Endothelial cell of umbilical vein (primary cell): ENCODE data around the gene HOXB5. TPM values are rescaled to one million over a fixed set of nuclear protein-coding genes. Genes with fewer than 3 reads are reported as not detected.

Experiments
- BruUV-seq: library from RNA; stranded (reverse); fragments of 400-500 nt; replicated peaks from 2 replicates; lab custom pipeline; 2021; lab: Mats Ljungman, UMichigan
- CTCF ChIA-PET: fragments of 300-600, 350-600 bp; sonication (Branson Sonifier 250); formaldehyde crosslinking; loops from one replicate; lab custom pipeline; 2021; ENCODE audit warnings: antibody characterized with exemption, inconsistent platforms; lab: Charles Lee
- POLR2A ChIA-PET: fragments of 300-600, 350-600 bp; sonication (Branson Sonifier 250); formaldehyde crosslinking; loops from one replicate; lab custom pipeline; 2021; ENCODE audit warnings: antibody characterized with exemption, inconsistent platforms; lab: Charles Lee
- DNase-seq: peaks from one replicate; pipeline ENCODE4 v3.0.0-alpha.2; 2011; ENCODE audit warnings: low read depth, low spot score
- FAIRE-seq: peaks from 2 replicates; lab custom pipeline; 2011; peaks lifted over from hg19 to GRCh38; lab: Jason Lieb, UNC
- H2AFZ ChIP-seq: 2 replicates; pipeline ENCODE4 v1.6.0; 2012; ENCODE audit warnings: low read depth, low read length, control low read depth, inconsistent platforms
- H3K27ac ChIP-seq: 2 replicates; pipeline ENCODE4 v1.5.1; 2011; ENCODE audit warnings: low read depth, mild to moderate bottlenecking, control low read depth, low read length, moderate library complexity; ENCODE audit not compliant: insufficient read depth
- H3K27me3 ChIP-seq, 2 experiments: 2 replicates each; pipeline versions ENCODE4 v1.6.0 to v1.6.1; 2011; ENCODE audit warnings: low read length in 2 of 2, mixed read lengths in 1 of 2; ENCODE audit not compliant: control insufficient read depth in 2 of 2, insufficient read depth in 2 of 2
- H3K36me3 ChIP-seq, 2 experiments: 2 replicates in 1 of 2; 3 replicates in 1 of 2; pipeline ENCODE4 v1.5.1; 2011; ENCODE audit warnings: low read length in 2 of 2, mild to moderate bottlenecking in 1 of 2, moderate library complexity in 1 of 2; ENCODE audit not compliant: control insufficient read depth in 2 of 2, insufficient read depth in 2 of 2; ENCODE audit errors: extremely low read depth in 1 of 2
- H3K4me1 ChIP-seq: 3 replicates; pipeline ENCODE4 v1.5.1; 2011; ENCODE audit warnings: mild to moderate bottlenecking, low read length; ENCODE audit not compliant: control insufficient read depth, insufficient read depth; ENCODE audit errors: extremely low read depth
- H3K4me2 ChIP-seq: 2 replicates; pipeline ENCODE4 v1.6.1; 2011; ENCODE audit warnings: low read length, control low read depth, mixed read lengths; ENCODE audit not compliant: insufficient read depth
- H3K4me3 ChIP-seq, 3 experiments: fragments of 200-600 bp in 1 of 3; sonication (generic), shearing (Covaris generic) in 1 of 3; replicated peaks in 1 of 3; 2 replicates each; pipeline ENCODE4 v1.5.1; 2011 to 2016; ENCODE audit warnings: control low read depth in 3 of 3, low read length in 3 of 3, mild to moderate bottlenecking in 2 of 3, inconsistent platforms in 1 of 3, low read depth in 1 of 3, moderate library complexity in 1 of 3; ENCODE audit not compliant: insufficient read depth in 1 of 3
- H3K79me2 ChIP-seq: 2 replicates; pipeline ENCODE4 v1.6.0; 2012; ENCODE audit warnings: low read length, inconsistent platforms; ENCODE audit not compliant: control insufficient read depth, insufficient read depth
- H3K9ac ChIP-seq: replicated peaks from 2 replicates; pipeline ENCODE3; 2011; ENCODE audit warnings: low read length, control low read depth; ENCODE audit not compliant: insufficient read depth; ENCODE audit errors: extremely low read depth
- H3K9me1 ChIP-seq: replicated peaks from 3 replicates; pipeline ENCODE4 v1.6.0; 2011; ENCODE audit warnings: mild to moderate bottlenecking, low read length; ENCODE audit not compliant: control insufficient read depth, insufficient read depth; ENCODE audit errors: extremely low read depth
- H3K9me3 ChIP-seq: replicated peaks from 2 replicates; pipeline ENCODE4 v1.5.1; 2012; ENCODE audit warnings: low read length, inconsistent platforms; ENCODE audit not compliant: control insufficient read depth, insufficient read depth
- H4K20me1 ChIP-seq: replicated peaks from 2 replicates; pipeline ENCODE3; 2011; ENCODE audit warnings: mild to moderate bottlenecking, low read length; ENCODE audit not compliant: control insufficient read depth, insufficient read depth; ENCODE audit errors: extremely low read depth
- FOS ChIP-seq: IDR thresholded peaks from 2 replicates; pipeline ENCODE4 v1.6.1; 2011; ENCODE audit warnings: mild to moderate bottlenecking, low read length, moderate library complexity, borderline replicate concordance; ENCODE audit not compliant: insufficient read depth
- GATA2 ChIP-seq: IDR thresholded peaks from 2 replicates; pipeline ENCODE4 v1.7.0; 2011; ENCODE audit warnings: low read depth, mild to moderate bottlenecking, moderate library complexity, mixed read lengths, low read length; ENCODE audit not compliant: insufficient read length, insufficient read depth
- POLR2A ChIP-seq: IDR thresholded peaks from 2 replicates; pipeline ENCODE4 v1.6.1; 2012; ENCODE audit warnings: low read depth, mild to moderate bottlenecking, control low read depth, low read length
- dilution Hi-C: fragments of 300-500 bp; cut with MboI; formaldehyde crosslinking; loops from one replicate; pipeline ENCODE4 v1.15.0; 2019; ENCODE audit warnings: low sequenced_read_pairs; ENCODE audit not compliant: extremely low pct_ligation_motif_present
- intact Hi-C: fragments of 100-400 bp; cut with micrococcal nuclease; formaldehyde crosslinking; loops from one replicate; pipeline ENCODE4 v1.10.0; 2022
- polyA plus RNA-seq, 4 experiments: library from polyadenylated mRNA; depleted of rRNA in 3 of 4; stranded (reverse) in 3 of 4; unstranded in 1 of 4; fragments of >200 nt; gene quantifications; 2 replicates each; pipeline versions ENCODE4 v1.2.1 to v1.2.3, GENCODE V29; 2011 to 2012; ENCODE audit warnings: missing spikeins in 1 of 4
- total RNA-seq: library from RNA; stranded (reverse); gene quantifications from 2 replicates; pipeline ENCODE4 v1.2.3, GENCODE V29; 2021
- TF ChIP-seq, protein P1 (sequence below): IDR thresholded peaks from 2 replicates; pipeline ENCODE4 v1.6.1; 2011; ENCODE audit not compliant: insufficient read depth, insufficient read length

The HOXB5 gene
- total and polyA plus RNA-seq, 2 donors (not counting 3 experiments of a cell fraction or from before 2014, with no cell fraction given) = 2.0 to 8.5 TPM

DNA sequence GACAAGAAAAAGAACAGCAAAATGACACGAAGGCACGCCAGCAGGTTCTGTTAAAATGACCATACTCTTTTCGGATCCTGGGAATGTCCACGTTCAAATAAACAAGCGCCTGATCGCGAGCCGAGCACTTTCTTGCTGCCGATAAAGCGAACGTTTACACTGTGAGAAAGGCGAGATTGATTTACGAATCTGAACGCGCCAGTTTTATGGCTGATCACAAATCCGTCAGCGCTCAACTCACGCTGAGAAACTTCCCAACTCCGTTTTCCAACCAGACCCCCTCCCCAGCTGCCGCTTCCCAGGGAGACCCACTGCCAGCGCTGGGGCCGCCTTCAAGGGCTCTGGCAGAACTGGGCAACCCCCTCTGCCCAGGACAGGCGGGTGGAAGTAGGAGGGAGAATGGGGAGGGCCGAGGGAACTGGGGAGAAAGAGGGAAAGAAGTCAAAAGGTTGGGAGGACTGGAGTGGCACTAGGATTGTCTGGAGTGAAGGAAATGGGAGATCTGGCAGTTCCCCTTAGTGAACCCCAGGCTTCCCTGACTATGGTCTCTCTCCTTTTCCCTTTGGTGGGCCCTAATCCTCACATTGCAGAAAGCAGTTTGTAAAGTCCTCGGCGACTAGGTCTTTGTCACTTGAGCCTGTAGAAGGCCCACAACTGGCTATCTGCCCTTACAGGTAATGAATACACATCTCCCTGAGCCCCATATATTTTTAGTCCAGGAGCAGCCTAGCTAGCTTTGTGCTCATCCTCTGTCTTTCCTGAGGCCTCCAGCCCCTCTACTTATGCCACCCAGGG is 22.4 kb downstream of the HOXB5 start:
- peak overlapping the region; percentile 60 for H3K9ac ChIP-seq
- no peaks in the 10 kb centered on the region for H3K27me3 ChIP-seq
- peak; percentile 77 for FAIRE-seq

DNA sequence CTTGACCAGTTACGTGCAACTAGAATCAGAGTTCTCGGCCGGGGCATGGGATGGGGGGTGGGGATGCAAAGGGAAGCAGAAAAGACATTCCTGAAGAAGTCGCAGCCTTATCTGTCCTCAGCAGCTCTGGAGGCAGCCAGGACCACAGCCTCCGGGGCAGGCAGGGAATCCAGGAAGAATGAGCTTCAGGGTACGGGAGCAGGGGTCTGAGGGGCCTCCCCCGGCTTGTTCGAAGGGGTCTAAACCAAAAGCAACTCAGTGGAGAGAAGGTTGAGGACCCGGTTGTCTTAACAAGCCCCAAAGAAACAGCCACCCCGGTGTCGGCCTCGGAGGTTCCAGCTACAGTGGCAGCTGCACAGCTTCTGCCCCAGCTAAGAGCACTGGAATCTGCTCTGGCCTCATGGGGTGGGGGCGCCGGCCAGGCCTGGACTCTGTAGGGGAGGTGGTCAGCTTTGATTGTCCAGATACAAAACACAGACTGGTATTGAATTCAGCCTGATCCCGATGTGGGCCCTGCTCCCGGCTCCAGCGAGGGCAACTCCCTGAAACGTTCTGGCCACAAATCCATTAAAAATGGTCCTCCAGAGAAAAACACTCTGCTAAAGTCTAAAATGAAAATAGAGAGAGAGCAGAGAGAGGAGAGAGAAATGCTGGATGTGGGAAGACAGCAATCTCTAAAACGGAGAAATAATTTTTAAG is 23.1 kb downstream of the HOXB5 start:
- no peak for TF ChIP-seq GATA2
- TF ChIP-seq, protein P1, sequence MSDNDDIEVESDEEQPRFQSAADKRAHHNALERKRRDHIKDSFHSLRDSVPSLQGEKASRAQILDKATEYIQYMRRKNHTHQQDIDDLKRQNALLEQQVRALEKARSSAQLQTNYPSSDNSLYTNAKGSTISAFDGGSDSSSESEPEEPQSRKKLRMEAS = no peak
- peak; percentile 22 for TF ChIP-seq POLR2A
- FAIRE-seq (peak; percentile 68), DNase-seq (peak; percentile 68)
- H3K9ac ChIP-seq = peak overlapping the region; percentile 60
- H4K20me1 ChIP-seq = no peaks in the 10 kb centered on the region
- dilution Hi-C loops = no loop called here
- ChIA-PET CTCF (interaction anchor here (0.8 to 6.1 kb wide), 11 partner anchors 9 to 262 kb away, joined by 3 to 28 read pairs (median 3); no protein-coding TSS in a partner anchor), POLR2A (interaction anchor here (1.0 kb wide), 1 partner anchor 39 kb away, joined by 3 read pairs; no protein-coding TSS in a partner anchor)
- no peaks in the 10 kb centered on the region for H3K9me3 ChIP-seq
- peak overlapping the region in 2 of 3 experiments; percentile 14 to 53 for H3K4me3 ChIP-seq
- H3K4me1 ChIP-seq = peaks cover 88% of the 10 kb centered on the region
- no peaks in the 10 kb centered on the region for H3K9me1 ChIP-seq
- no TSS peak for BruUV-seq
- H2AFZ ChIP-seq = no peak overlapping the region
- peak overlapping the region; percentile 80 for H3K4me2 ChIP-seq
- peaks cover 0 to 2% of the 10 kb centered on the region in 2 experiments for H3K36me3 ChIP-seq
- intact Hi-C loops = loop anchor here (2.0 kb wide), 1 partner anchor 14 kb away; no protein-coding TSS in a partner anchor
- H3K27me3 ChIP-seq = no peaks in the 10 kb centered on the region
- H3K27ac ChIP-seq = peak overlapping the region; percentile 68
- peaks cover 99% of the 10 kb centered on the region for H3K79me2 ChIP-seq

More for the DNA sequence above, 22.4 kb downstream of the HOXB5 start:
- Histone ChIP-seq H3K4me1 (peaks cover 94% of the 10 kb centered on the region), H3K79me2 (peaks cover 99% of the 10 kb centered on the region), H3K4me2 (peak overlapping the region; percentile 80), H3K9me1 (no peaks in the 10 kb centered on the region), H2AFZ (no peak overlapping the region), H3K4me3 (peak overlapping the region in 2 of 3 experiments; percentile 14 to 53), H4K20me1 (no peaks in the 10 kb centered on the region), H3K36me3 (peaks cover 0 to 3% of the 10 kb centered on the region in 2 experiments), H3K9me3 (no peaks in the 10 kb centered on the region), H3K27ac (peak overlapping the region; percentile 68)
- peak; percentile 80 for DNase-seq
- CTCF ChIA-PET = interaction anchor here (1.1 to 6.1 kb wide), 4 partner anchors 12 to 77 kb away, joined by 3 to 28 read pairs (median 4); no protein-coding TSS in a partner anchor
- dilution Hi-C loops = no loop called here
- POLR2A ChIA-PET = no interaction called here
- intact Hi-C loops = loop anchor here (2.0 kb wide), 1 partner anchor 14 kb away; no protein-coding TSS in a partner anchor
- TF ChIP-seq FOS (no peak), POLR2A (peak; percentile 40)
- no TSS peak for BruUV-seq
